Measurements from ENCODE around the gene LSS. TPM values are rescaled to one million over a fixed set of nuclear protein-coding genes. Genes with fewer than 3 reads are reported as not detected.

The LSS gene
- total RNA-seq, 2 experiments from 2014 or later = 72.1 to 76.1 TPM

GRCh38 chr21:46161633-46162592 is 66.7 kb downstream of the LSS start:
- ATAC-seq (no peak), DNase-seq (no peak)
- Mint-ChIP-seq H3K36me3 (ENCODE audit: low read depth) (peaks cover 2% of the 10 kb centered on the region), H3K27ac (no peak overlapping the region), H3K27me3 (ENCODE audit: low read depth) (no peaks in the 10 kb centered on the region), H3K4me1 (ENCODE audit: low read depth) (no peaks in the 10 kb centered on the region), H3K9me3 (ENCODE audit: insufficient read depth) (no peaks in the 10 kb centered on the region), H3K4me3 (no peak overlapping the region)
- ChIA-PET POLR2A (no interaction called here), CTCF (no interaction called here)

- CTCF ChIA-PET = no interaction called here
- no peaks in the 10 kb centered on the region for H3K4me1 Mint-ChIP-seq (ENCODE audit: low read depth)
- no peak for ATAC-seq
Measured at GRCh38 chr21:46160907-46161632, 67.5 kb downstream of the LSS start.

GRCh38 chr21:46160657-46160906 is 68.0 kb downstream of the LSS start:
- Mint-ChIP-seq H3K36me3 (ENCODE audit: low read depth) (peaks cover 2% of the 10 kb centered on the region), H3K27me3 (ENCODE audit: low read depth) (no peaks in the 10 kb centered on the region), H3K9me3 (ENCODE audit: insufficient read depth) (no peaks in the 10 kb centered on the region), H3K4me3 (no peak overlapping the region), H3K27ac (no peak overlapping the region), H3K4me1 (ENCODE audit: low read depth) (no peaks in the 10 kb centered on the region)
- ChIA-PET POLR2A (no interaction called here), CTCF (interaction anchor here (1.3 kb wide), 1 partner anchor 17 kb away, joined by 5 read pairs; no protein-coding TSS in a partner anchor)
- ATAC-seq = peak; percentile 14
- DNase-seq = no peak

More at GRCh38 chr21:46160907-46161632, 67.5 kb downstream of the LSS start:
- no peaks in the 10 kb centered on the region for H3K9me3 Mint-ChIP-seq (ENCODE audit: insufficient read depth)
- H3K27me3 Mint-ChIP-seq (ENCODE audit: low read depth) = no peaks in the 10 kb centered on the region
- H3K4me3 Mint-ChIP-seq = no peak overlapping the region
- DNase-seq = no peak
- POLR2A ChIA-PET = no interaction called here
- no peak overlapping the region for H3K27ac Mint-ChIP-seq
- peaks cover 2% of the 10 kb centered on the region for H3K36me3 Mint-ChIP-seq (ENCODE audit: low read depth)

- Mint-ChIP-seq H3K4me3 (no peak overlapping the region), H3K27me3 (ENCODE audit: low read depth) (no peaks in the 10 kb centered on the region), H3K4me1 (ENCODE audit: low read depth) (no peaks in the 10 kb centered on the region), H3K27ac (no peak overlapping the region), H3K36me3 (ENCODE audit: low read depth) (peaks cover 2% of the 10 kb centered on the region), H3K9me3 (ENCODE audit: insufficient read depth) (no peaks in the 10 kb centered on the region)
- ChIA-PET CTCF (interaction anchor here (1.3 kb wide), 1 partner anchor 16 kb away, joined by 5 read pairs; no protein-coding TSS in a partner anchor), POLR2A (no interaction called here)
- DNase-seq = no peak
- peak; percentile 50 for ATAC-seq
Measured at GRCh38 chr21:46159841-46160656, 68.5 kb downstream of the LSS start.

GRCh38 chr21:46159390-46159789 is 69.2 kb downstream of the LSS start:
- peaks cover 2% of the 10 kb centered on the region for H3K36me3 Mint-ChIP-seq (ENCODE audit: low read depth)
- DNase-seq (no peak), ATAC-seq (no peak)
- ChIA-PET POLR2A (no interaction called here), CTCF (interaction anchor here (1.3 kb wide), 1 partner anchor 16 kb away, joined by 5 read pairs; no protein-coding TSS in a partner anchor)
- no peak overlapping the region for H3K4me3 Mint-ChIP-seq
- H3K27me3 Mint-ChIP-seq (ENCODE audit: low read depth) = no peaks in the 10 kb centered on the region
- no peaks in the 10 kb centered on the region for H3K4me1 Mint-ChIP-seq (ENCODE audit: low read depth)
- H3K9me3 Mint-ChIP-seq (ENCODE audit: insufficient read depth) = no peaks in the 10 kb centered on the region
- no peak overlapping the region for H3K27ac Mint-ChIP-seq

GRCh38 chr21:46158666-46159300 is 69.8 kb downstream of the LSS start:
- Mint-ChIP-seq H3K4me3 (no peak overlapping the region), H3K4me1 (ENCODE audit: low read depth) (no peaks in the 10 kb centered on the region), H3K9me3 (ENCODE audit: insufficient read depth) (no peaks in the 10 kb centered on the region), H3K27ac (no peak overlapping the region), H3K27me3 (ENCODE audit: low read depth) (no peaks in the 10 kb centered on the region), H3K36me3 (ENCODE audit: low read depth) (peaks cover 2% of the 10 kb centered on the region)
- no peak for ATAC-seq
- ChIA-PET CTCF (no interaction called here), POLR2A (no interaction called here)
- DNase-seq = no peak

- ATAC-seq = no peak
Measured at GRCh38 chr21:46157987-46158451, 70.6 kb downstream of the LSS start.

GRCh38 chr21:46157396-46157986 is 71.1 kb downstream of the LSS start:
- Mint-ChIP-seq H3K9me3 (ENCODE audit: insufficient read depth) (no peaks in the 10 kb centered on the region), H3K27me3 (ENCODE audit: low read depth) (no peaks in the 10 kb centered on the region), H3K4me3 (no peak overlapping the region), H3K36me3 (ENCODE audit: low read depth) (peaks cover 2% of the 10 kb centered on the region), H3K4me1 (ENCODE audit: low read depth) (no peaks in the 10 kb centered on the region), H3K27ac (peak overlapping the region; percentile 52)
- ChIA-PET POLR2A (no interaction called here), CTCF (interaction anchor here (1.0 kb wide), 1 partner anchor 14 kb away, joined by 4 read pairs; no protein-coding TSS in a partner anchor)
- DNase-seq = no peak
- ATAC-seq = no peak

More at GRCh38 chr21:46157987-46158451, 70.6 kb downstream of the LSS start:
- DNase-seq = no peak
- H3K4me1 Mint-ChIP-seq (ENCODE audit: low read depth) = no peaks in the 10 kb centered on the region
- no peak overlapping the region for H3K4me3 Mint-ChIP-seq
- ChIA-PET CTCF (interaction anchor here (1.0 kb wide), 1 partner anchor 15 kb away, joined by 4 read pairs; no protein-coding TSS in a partner anchor), POLR2A (no interaction called here)
- H3K36me3 Mint-ChIP-seq (ENCODE audit: low read depth) = peaks cover 2% of the 10 kb centered on the region
- H3K27ac Mint-ChIP-seq = no peak overlapping the region
- H3K9me3 Mint-ChIP-seq (ENCODE audit: insufficient read depth) = no peaks in the 10 kb centered on the region
- no peaks in the 10 kb centered on the region for H3K27me3 Mint-ChIP-seq (ENCODE audit: low read depth)

GRCh38 chr21:46156678-46157077 is 71.9 kb downstream of the LSS start:
- no peaks in the 10 kb centered on the region for H3K27me3 Mint-ChIP-seq (ENCODE audit: low read depth)
- CTCF ChIA-PET = no interaction called here
- ATAC-seq = no peak

GRCh38 chr21:46156378-46156645 is 72.3 kb downstream of the LSS start:
- Mint-ChIP-seq H3K36me3 (ENCODE audit: low read depth) (no peaks in the 10 kb centered on the region), H3K4me1 (ENCODE audit: low read depth) (no peaks in the 10 kb centered on the region), H3K27me3 (ENCODE audit: low read depth) (no peaks in the 10 kb centered on the region), H3K4me3 (no peak overlapping the region), H3K9me3 (ENCODE audit: insufficient read depth) (no peaks in the 10 kb centered on the region), H3K27ac (no peak overlapping the region)
- ChIA-PET CTCF (no interaction called here), POLR2A (no interaction called here)
- ATAC-seq (no peak), DNase-seq (no peak)

More at GRCh38 chr21:46156678-46157077, 71.9 kb downstream of the LSS start:
- Mint-ChIP-seq H3K4me1 (ENCODE audit: low read depth) (no peaks in the 10 kb centered on the region), H3K27ac (no peak overlapping the region), H3K9me3 (ENCODE audit: insufficient read depth) (no peaks in the 10 kb centered on the region), H3K4me3 (no peak overlapping the region), H3K36me3 (ENCODE audit: low read depth) (no peaks in the 10 kb centered on the region)
- no peak for DNase-seq
- POLR2A ChIA-PET = no interaction called here

All from activated CD8-positive, alpha-beta T cell treated with anti-CD3 and anti-CD28 coated beads, Interleukin-2, amount 10 ng/mL, durations not matched to agents 7 days and 5 days (primary cell).